Lung (tissue), 12 donors: ENCODE measurements around the gene IGF2R. TPM values are rescaled to one million over a fixed set of nuclear protein-coding genes. Genes with fewer than 3 reads are reported as not detected.
"Not testable (repeated sequence)": the region's sequence is repeated elsewhere in the genome, so short reads cannot be mapped to it uniquely, and the experiment has no call there.

Experiments
- ATAC-seq: fragments of 200-7000 bp; cut with Tn5 transposase; one replicate; pipeline ENCODE4 v1.9.1; 2020; ENCODE audit warnings: moderate number of reproducible peaks; ENCODE audit not compliant: insufficient read depth, low FRiP score
- DNase-seq, 3 donors: peaks; one replicate each; pipeline ENCODE4 v3.0.0-alpha.2; 2013 to 2017
- H3K27ac ChIP-seq, 2 donors: one replicate each; pipeline ENCODE4 v1.5.1; 2013; ENCODE audit warnings: mild to moderate bottlenecking in 2 of 2, moderate library complexity in 2 of 2, control low read depth in 1 of 2, inconsistent platforms in 1 of 2, low read depth in 1 of 2, low read length in 1 of 2
- H3K27me3 ChIP-seq, 3 donors: one replicate each; pipeline ENCODE4 v1.5.1; 2013; ENCODE audit warnings: low read length in 2 of 3; ENCODE audit not compliant: control insufficient read depth in 3 of 3, insufficient read depth in 3 of 3
- H3K36me3 ChIP-seq, 4 donors: one replicate each; pipeline ENCODE4 v1.5.1; 2013; ENCODE audit warnings: low read length in 4 of 4, mild to moderate bottlenecking in 1 of 4, moderate library complexity in 1 of 4; ENCODE audit not compliant: control insufficient read depth in 4 of 4, insufficient read depth in 4 of 4
- H3K4me1 ChIP-seq, 5 donors: one replicate each; pipeline ENCODE4 v1.5.1; 2013; ENCODE audit warnings: low read length in 5 of 5, mild to moderate bottlenecking in 2 of 5, moderate library complexity in 1 of 5; ENCODE audit not compliant: control insufficient read depth in 5 of 5, insufficient read depth in 5 of 5
- H3K4me3 ChIP-seq: one replicate; pipeline ENCODE4 v1.5.1; 2013; ENCODE audit warnings: mild to moderate bottlenecking, control low read depth, moderate library complexity
- H3K9ac ChIP-seq, 2 donors: one replicate each; pipeline ENCODE4 v1.5.1; 2013; ENCODE audit warnings: low read length in 2 of 2, control low read depth in 1 of 2; ENCODE audit not compliant: insufficient read depth in 1 of 2
- H3K9me3 ChIP-seq, 4 donors: one replicate each; pipeline ENCODE4 v1.5.1; 2013; ENCODE audit warnings: low read length in 3 of 4, mild to moderate bottlenecking in 1 of 4, moderate library complexity in 1 of 4; ENCODE audit not compliant: control insufficient read depth in 4 of 4, insufficient read depth in 3 of 4
- CTCF ChIP-seq: IDR thresholded peaks from 2 replicates; pipeline ENCODE4 v1.5.1; 2012; ENCODE audit warnings: mild to moderate bottlenecking; ENCODE audit errors: control extremely low read depth, extremely low read depth
- WGBS, 2 donors: extraction: QIAGEN DNeasy Blood & Tissue Kit; methylation state at CpG; one replicate each; pipeline ENCODE4 v1.1.7; 2013; 5-methylcytosine and 5-hydroxymethylcytosine counted together
- polyA plus RNA-seq, 2 donors: library from polyadenylated mRNA; stranded (reverse); fragments of 200-250 nt; gene quantifications; one replicate each; pipeline ENCODE4 v1.2.1, GENCODE V29; 2013
- total RNA-seq, 2 donors: library from RNA; depleted of rRNA in 1 of 2; stranded (reverse); fragments of >200 nt in 1 of 2; gene quantifications; one replicate each; pipeline ENCODE4 v1.2.1, GENCODE V29; 2014 to 2021
- donor health status: control.
- donor health status: control.
- donor health status: Bipolar disorder and iron deficiency.
- donor health status: healthy.
- donor health status: DM: yes; HTN: yes; CAD: no.

IGF2R gene
- total and polyA plus RNA-seq, 4 donors = 30.0 to 125 (median 92.6) TPM

DNA sequence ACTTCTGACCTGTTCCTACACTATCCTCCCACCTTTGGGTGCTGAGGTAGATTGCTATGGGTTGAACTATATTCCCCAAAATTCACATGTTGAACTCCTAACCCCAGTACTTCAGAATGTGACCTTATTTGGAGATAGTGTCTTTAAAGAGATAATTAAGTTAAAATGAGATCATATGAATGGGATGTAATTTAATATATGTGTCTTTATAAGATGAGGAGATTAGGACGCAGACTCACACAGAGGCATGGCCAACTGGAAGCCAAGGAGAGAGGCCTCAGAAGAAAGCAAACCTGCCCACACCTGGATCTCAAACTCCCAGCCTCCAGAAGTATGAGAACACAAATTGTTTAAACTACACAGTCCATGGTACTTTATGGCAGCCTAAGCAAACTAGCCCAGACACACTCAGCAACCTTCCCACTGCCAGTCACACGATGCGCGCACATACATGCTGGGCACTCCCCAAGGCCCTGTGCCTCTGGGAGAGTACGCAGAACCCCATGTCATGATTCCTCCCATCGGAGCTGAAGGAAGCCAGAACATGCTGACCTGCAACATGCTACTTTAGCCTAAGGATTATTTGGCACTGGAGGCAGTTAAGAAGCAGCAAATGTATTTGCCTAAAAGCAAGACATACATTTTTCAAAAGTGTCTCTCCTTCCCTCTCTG is 143.9 kb downstream of the IGF2R start:
- Histone ChIP-seq H3K36me3 (peaks cover 0 to 10% (median 4%) of the 10 kb centered on the region in 4 donors), H3K4me1 (no peaks in the 10 kb centered on the region), H3K4me3 (no peak overlapping the region), H3K9me3 (peaks cover 0 to 7% (median 0%) of the 10 kb centered on the region in 4 donors), H3K9ac (no peak overlapping the region), H3K27ac (no peak overlapping the region), H3K27me3 (no peaks in the 10 kb centered on the region)
- DNase-seq = no peak
- no peak for ATAC-seq
- WGBS, 2 donors = 96% methylated on average over 6 of the region's 6 CpGs
- no peak for TF ChIP-seq CTCF

GRCh38 chr6:160114536-160114935 is 145.7 kb downstream of the IGF2R start:
- WGBS, 2 donors = 97% methylated on average over 25 to 29 of the region's 29 CpGs
- H3K27me3 ChIP-seq, H3K9ac ChIP-seq, H3K36me3 ChIP-seq, H3K9me3 ChIP-seq, ATAC-seq, DNase-seq, H3K4me1 ChIP-seq, H3K4me3 ChIP-seq, H3K27ac ChIP-seq: not testable (repeated sequence)

- H3K27me3 ChIP-seq = no peaks in the 10 kb centered on the region
- H3K9ac ChIP-seq = no peak overlapping the region
- H3K27ac ChIP-seq = no peak overlapping the region
- ATAC-seq (no peak), DNase-seq (no peak)
- H3K9me3 ChIP-seq = peaks cover 0 to 10% (median 0%) of the 10 kb centered on the region in 4 donors
- H3K4me3 ChIP-seq = no peak overlapping the region
- no peaks in the 10 kb centered on the region for H3K4me1 ChIP-seq
- H3K36me3 ChIP-seq = peaks cover 0 to 5% (median 0%) of the 10 kb centered on the region in 4 donors
- TF ChIP-seq CTCF = no peak
- 98 to 99% methylated on average over 3 of the region's 3 CpGs for WGBS, 2 donors
Measured at GRCh38 chr6:160115421-160115820, 146.5 kb downstream of the IGF2R start.

DNA sequence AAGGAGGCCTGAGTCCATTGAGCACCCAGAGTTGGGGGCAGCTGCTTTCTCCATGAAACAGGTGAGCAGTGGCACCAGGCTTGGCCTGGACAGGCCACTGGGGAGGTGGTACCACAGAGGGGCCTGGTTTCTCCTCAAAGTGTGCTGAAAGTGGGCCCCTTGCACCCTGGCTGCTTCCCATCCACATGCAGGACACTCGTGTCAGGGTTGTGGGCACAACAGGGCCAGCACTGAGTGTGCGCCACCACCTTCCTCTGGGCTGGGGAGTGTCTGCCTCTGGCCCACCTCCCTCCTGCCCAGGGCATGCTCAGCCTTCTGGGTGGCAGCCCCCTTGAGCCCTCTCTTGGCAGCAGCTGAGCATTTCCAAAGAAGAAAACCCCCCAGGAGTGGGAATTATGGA is 147.5 kb downstream of the IGF2R start:
- 96 to 100% methylated on average over 2 of the region's 2 CpGs for WGBS, 2 donors
- no peak for DNase-seq
- Histone ChIP-seq H3K4me1 (no peaks in the 10 kb centered on the region), H3K36me3 (peaks cover 0 to 5% (median 0%) of the 10 kb centered on the region in 4 donors), H3K9me3 (peaks cover 0 to 10% (median 0%) of the 10 kb centered on the region in 4 donors), H3K4me3 (no peak overlapping the region), H3K27me3 (no peaks in the 10 kb centered on the region), H3K27ac (no peak overlapping the region), H3K9ac (no peak overlapping the region)
- no peak for TF ChIP-seq CTCF
- ATAC-seq = no peak
